Neural progenitor cell (in vitro differentiated cells): Measurements from ENCODE around the gene ZNF687.

Experiments used
- EZH2 ChIP-seq: fragments of 200-600 bp; sonication (generic); IDR thresholded peaks from 2 replicates; pipeline ENCODE4 v1.6.1; 2017; ENCODE audit warnings: antibody characterized with exemption, mild to moderate bottlenecking, moderate library complexity
- EZH2phosphoT487 ChIP-seq: fragments of 200-600 bp; sonication (generic); IDR thresholded peaks from 2 replicates; pipeline ENCODE4 v1.6.1; 2017; ENCODE audit warnings: antibody characterized with exemption
- TF ChIP-seq, protein P1 (sequence below): fragments of 200-600 bp; sonication (generic); IDR thresholded peaks from 2 replicates; pipeline ENCODE4 v1.5.1; 2017; ENCODE audit warnings: antibody characterized with exemption, mild to moderate bottlenecking

DNA sequence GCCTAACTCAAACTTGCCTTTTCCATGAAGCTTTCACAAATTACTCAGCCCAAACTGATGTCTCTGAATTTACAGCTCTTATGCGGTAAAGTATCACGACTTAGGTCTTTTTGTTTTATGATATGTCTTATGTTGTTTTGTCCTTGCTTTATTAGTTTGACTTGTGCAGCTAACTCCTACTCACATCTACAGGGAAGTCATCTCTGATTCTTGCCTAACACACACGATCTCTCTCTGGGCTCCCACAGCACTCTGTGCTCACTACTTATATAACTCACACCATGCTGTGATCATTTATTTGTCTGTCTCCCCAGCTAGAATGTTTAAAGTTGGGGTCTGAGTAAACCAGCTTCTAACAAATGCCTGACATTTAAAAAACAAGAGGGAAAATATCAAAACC is 54.5 kb downstream of the ZNF687 start:
- TF ChIP-seq, protein P1, sequence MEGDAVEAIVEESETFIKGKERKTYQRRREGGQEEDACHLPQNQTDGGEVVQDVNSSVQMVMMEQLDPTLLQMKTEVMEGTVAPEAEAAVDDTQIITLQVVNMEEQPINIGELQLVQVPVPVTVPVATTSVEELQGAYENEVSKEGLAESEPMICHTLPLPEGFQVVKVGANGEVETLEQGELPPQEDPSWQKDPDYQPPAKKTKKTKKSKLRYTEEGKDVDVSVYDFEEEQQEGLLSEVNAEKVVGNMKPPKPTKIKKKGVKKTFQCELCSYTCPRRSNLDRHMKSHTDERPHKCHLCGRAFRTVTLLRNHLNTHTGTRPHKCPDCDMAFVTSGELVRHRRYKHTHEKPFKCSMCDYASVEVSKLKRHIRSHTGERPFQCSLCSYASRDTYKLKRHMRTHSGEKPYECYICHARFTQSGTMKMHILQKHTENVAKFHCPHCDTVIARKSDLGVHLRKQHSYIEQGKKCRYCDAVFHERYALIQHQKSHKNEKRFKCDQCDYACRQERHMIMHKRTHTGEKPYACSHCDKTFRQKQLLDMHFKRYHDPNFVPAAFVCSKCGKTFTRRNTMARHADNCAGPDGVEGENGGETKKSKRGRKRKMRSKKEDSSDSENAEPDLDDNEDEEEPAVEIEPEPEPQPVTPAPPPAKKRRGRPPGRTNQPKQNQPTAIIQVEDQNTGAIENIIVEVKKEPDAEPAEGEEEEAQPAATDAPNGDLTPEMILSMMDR = no peak
- TF ChIP-seq EZH2 (no peak), EZH2phosphoT487 (no peak)
